Gastrocnemius medialis (tissue), 4 donors: ENCODE measurements around the gene NEK1. TPM values are rescaled to one million over a fixed set of nuclear protein-coding genes. Genes with fewer than 3 reads are reported as not detected.

Experiments
- ATAC-seq, 2 donors: fragments of 150-250 bp; one replicate each; pipeline ENCODE4 v1.9.1; 2016
- DNase-seq, 2 donors: peaks; one replicate each; pipeline ENCODE4 v3.0.0-alpha.2; 2019
- H3K27ac ChIP-seq, 4 donors: fragments of 200-600 bp; sonication (generic); 1 replicate in 1 of 4; 2 replicates in 3 of 4; pipeline ENCODE4 v1.5.1; 2016 to 2018; ENCODE audit warnings: mild to moderate bottlenecking in 2 of 4, moderate library complexity in 1 of 4
- H3K27me3 ChIP-seq, 3 donors: fragments of 200-600 bp; sonication (generic) in 2 of 3; 1 replicate in 1 of 3; 2 replicates in 2 of 3; pipeline versions ENCODE4 v1.5.1 to v1.6.0; 2016 to 2019; ENCODE audit warnings: mild to moderate bottlenecking in 1 of 3, moderate library complexity in 1 of 3
- H3K36me3 ChIP-seq, 2 donors: fragments of 200-600 bp; sonication (generic) in 1 of 2; one replicate each; pipeline ENCODE4 v1.5.1; 2017 to 2018
- H3K4me1 ChIP-seq, 2 donors: fragments of 200-600 bp; sonication (generic) in 1 of 2; one replicate each; pipeline ENCODE4 v1.5.1; 2016 to 2017; ENCODE audit warnings: mild to moderate bottlenecking in 2 of 2
- H3K4me3 ChIP-seq, 4 donors: fragments of 200-600 bp; sonication (generic) in 3 of 4; 1 replicate in 1 of 4; 2 replicates in 3 of 4; pipeline ENCODE4 v1.5.1; 2016 to 2019; ENCODE audit warnings: mild to moderate bottlenecking in 2 of 4
- H3K9me3 ChIP-seq, 3 donors: fragments of 200-600 bp; sonication (generic) in 2 of 3; 1 replicate in 1 of 3; 2 replicates in 2 of 3; pipeline ENCODE4 v1.5.1; 2016 to 2019
- CTCF ChIP-seq, 5 experiments: fragments of 450-650 bp in 3 of 5; fragments of 200-600 bp in 2 of 5; sonication (generic) in 2 of 5; IDR thresholded peaks in 4 of 5; conservative IDR thresholded peaks in 1 of 5; 1 replicate in 4 of 5; 2 replicates in 1 of 5; pipeline ENCODE4 v1.5.1; 2016 to 2019; ENCODE audit warnings: antibody characterized with exemption in 5 of 5, mild to moderate bottlenecking in 3 of 5, moderate library complexity in 3 of 5
- POLR2A ChIP-seq, 2 donors: fragments of 450-650 bp; IDR thresholded peaks; one replicate each; pipeline ENCODE4 v1.6.1; 2017; ENCODE audit warnings: antibody characterized with exemption in 2 of 2, mild to moderate bottlenecking in 2 of 2, moderate library complexity in 2 of 2
- in situ Hi-C, 4 donors: fragments of 200-750 bp; cut with MboI; loops; one replicate each; pipeline versions ENCODE4 v1.15.0 to v1.8.0; 2017; ENCODE audit warnings: low sequenced_read_pairs in 4 of 4
- intact Hi-C: fragments of 100-400 bp; cut with DNase I; formaldehyde crosslinking; loops from one replicate; pipeline ENCODE4 v1.15.1; 2023; ENCODE audit warnings: low total_unique reads
- total RNA-seq, 4 donors: library from RNA; depleted of rRNA; stranded (reverse); fragments of >200 nt; gene quantifications; one replicate each; pipeline versions ENCODE4 v1.1.0 to v1.2.3, GENCODE V29; 2016

The NEK1 gene
- total RNA-seq, 4 donors from 2014 or later: 2.6 to 11.0 (median 3.9) TPM

DNA sequence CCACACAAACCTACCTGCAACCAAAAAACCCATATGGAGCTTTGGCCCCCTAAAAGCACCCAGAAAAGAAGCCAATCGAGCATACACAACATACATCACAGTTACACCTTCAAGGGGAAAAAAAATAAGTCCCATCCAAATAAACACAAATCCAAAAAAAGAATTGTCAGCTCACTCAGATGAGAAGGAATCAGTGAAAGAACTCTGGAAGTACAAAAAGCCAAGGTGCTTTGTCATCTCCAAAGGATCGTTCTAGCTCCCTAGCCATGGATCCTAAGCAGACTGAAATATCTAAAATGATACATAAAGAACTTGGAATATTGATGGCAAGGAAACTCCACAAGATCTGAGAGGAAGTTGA, 119.2 kb downstream of the NEK1 start:
- Histone ChIP-seq H3K27me3 (no peaks in the 10 kb centered on the region), H3K36me3 (no peaks in the 10 kb centered on the region), H3K4me1 (no peaks in the 10 kb centered on the region), H3K27ac (no peak overlapping the region), H3K9me3 (no peaks in the 10 kb centered on the region), H3K4me3 (no peak overlapping the region)
- intact Hi-C loops: no loop called here
- TF ChIP-seq POLR2A (IDR thresholded peaks at IDR 0.05): no peak
- TF ChIP-seq CTCF (IDR thresholded peaks at IDR 0.05 in 4 of 5, conservative IDR thresholded peaks at IDR 0.05 in 1 of 5): no peak
- DNase-seq (no peak), ATAC-seq (no peak)
- in situ Hi-C loops: loop anchor here (25.0 kb wide), 3 partner anchors 481 to 806 kb away; partner anchors contain the start of gene CBR4 (in 2 of the 4)

DNA sequence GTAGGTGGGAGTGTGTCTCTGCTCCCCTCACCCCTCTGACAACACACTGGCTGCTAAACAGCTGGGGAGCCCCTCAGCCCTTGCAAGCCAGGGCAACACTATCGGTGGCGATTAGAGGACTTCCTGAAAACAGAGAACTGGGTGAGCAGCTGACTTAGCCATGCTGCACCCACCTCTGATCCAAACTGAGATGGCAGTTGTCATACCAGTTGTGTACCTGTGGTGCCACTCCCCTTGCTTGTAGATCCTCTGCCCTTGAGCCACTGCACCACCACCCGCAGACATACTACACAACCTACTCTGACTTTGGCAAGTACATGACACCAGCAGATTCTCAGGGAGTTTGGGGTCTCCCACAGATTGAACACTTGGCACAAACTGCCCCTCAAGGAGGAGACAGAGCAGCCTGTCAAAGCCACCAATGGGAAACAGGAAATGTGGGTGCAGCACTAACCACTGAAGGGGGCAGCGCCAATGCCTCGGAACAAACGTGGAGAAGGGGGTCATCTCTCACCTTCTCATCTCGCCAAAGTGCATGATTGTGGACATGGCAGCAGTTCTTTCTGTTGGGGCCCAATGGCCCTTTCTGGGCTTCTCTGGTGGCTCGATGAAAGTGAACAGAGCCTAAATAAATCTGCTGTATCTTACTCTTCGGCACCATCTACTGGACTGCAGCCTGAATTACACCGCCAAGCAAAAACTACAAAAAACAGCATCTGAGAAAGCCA, 119.8 kb downstream of the NEK1 start:
- intact Hi-C loops: no loop called here
- no peak overlapping the region for H3K4me3 ChIP-seq
- DNase-seq (no peak), ATAC-seq (no peak)
- H3K9me3 ChIP-seq: no peaks in the 10 kb centered on the region
- TF ChIP-seq POLR2A (IDR thresholded peaks at IDR 0.05): no peak
- peak; percentile 34 to 65 (median 47) for TF ChIP-seq CTCF (IDR thresholded peaks at IDR 0.05 in 4 of 5, conservative IDR thresholded peaks at IDR 0.05 in 1 of 5)
- no peak overlapping the region for H3K27ac ChIP-seq
- in situ Hi-C loops: loop anchor here (25.0 kb wide), 3 partner anchors 480 to 805 kb away; partner anchors contain the start of gene CBR4 (in 2 of the 4)
- H3K27me3 ChIP-seq: no peaks in the 10 kb centered on the region
- no peaks in the 10 kb centered on the region for H3K4me1 ChIP-seq
- no peaks in the 10 kb centered on the region for H3K36me3 ChIP-seq

- DNase-seq (no peak), ATAC-seq (no peak)
- H3K36me3 ChIP-seq: no peaks in the 10 kb centered on the region
- intact Hi-C loops: no loop called here
- H3K27me3 ChIP-seq: no peaks in the 10 kb centered on the region
- no peak overlapping the region for H3K4me3 ChIP-seq
- in situ Hi-C loops: loop anchor here (25.0 kb wide), 3 partner anchors 479 to 804 kb away; partner anchors contain the start of gene CBR4 (in 2 of the 4)
- TF ChIP-seq CTCF (IDR thresholded peaks at IDR 0.05 in 4 of 5, conservative IDR thresholded peaks at IDR 0.05 in 1 of 5) (no peak), POLR2A (IDR thresholded peaks at IDR 0.05) (no peak)
- no peaks in the 10 kb centered on the region for H3K9me3 ChIP-seq
- H3K4me1 ChIP-seq: no peaks in the 10 kb centered on the region
- no peak overlapping the region for H3K27ac ChIP-seq
Observed at GRCh38 chr4:169491211-169491610, 121.2 kb downstream of the NEK1 start.

- in situ Hi-C loops: loop anchor here (5.0 to 25.0 kb wide), 5 partner anchors 475 to 802 kb away; partner anchors contain the start of gene CBR4 (in 4 of the 4)
- no peak for TF ChIP-seq CTCF (IDR thresholded peaks at IDR 0.05 in 4 of 5, conservative IDR thresholded peaks at IDR 0.05 in 1 of 5)
- TF ChIP-seq POLR2A (IDR thresholded peaks at IDR 0.05): no peak
- DNase-seq: no peak
- H3K27ac ChIP-seq: no peak overlapping the region
- H3K36me3 ChIP-seq: no peaks in the 10 kb centered on the region
- intact Hi-C loops: loop anchor here (5.0 to 10.0 kb wide), 3 partner anchors 217 to 775 kb away; partner anchors contain the start of genes CBR4 and SH3RF1
- no peaks in the 10 kb centered on the region for H3K9me3 ChIP-seq
- no peaks in the 10 kb centered on the region for H3K4me1 ChIP-seq
- no peaks in the 10 kb centered on the region for H3K27me3 ChIP-seq
- ATAC-seq: no peak
- H3K4me3 ChIP-seq: no peak overlapping the region
Observed at GRCh38 chr4:169489306-169489705, 123.1 kb downstream of the NEK1 start.
